Glutamatergic neuron (in vitro differentiated cells): ENCODE results near the gene PSG6. TPM values are rescaled to one million over a fixed set of nuclear protein-coding genes. Genes with fewer than 3 reads are reported as not detected.
"Not testable (repeated sequence)": the region's sequence is repeated elsewhere in the genome, so short reads cannot be mapped to it uniquely, and the experiment has no call there.

ENCODE experiments used
- DNase-seq: peaks from one replicate; pipeline ENCODE4 v3.0.0; 2022
- H3K27ac Mint-ChIP-seq: one replicate; pipeline ENCODE4 v1.8.0; 2020; ENCODE audit warnings: mild to moderate bottlenecking, mixed read lengths, inconsistent platforms; ENCODE audit not compliant: unreplicated experiment
- H3K27me3 Mint-ChIP-seq: one replicate; pipeline ENCODE4 v1.8.0; 2020; ENCODE audit warnings: mild to moderate bottlenecking, moderate library complexity, mixed read lengths, inconsistent platforms; ENCODE audit not compliant: unreplicated experiment
- H3K36me3 Mint-ChIP-seq: one replicate; pipeline ENCODE4 v1.8.0; 2020; ENCODE audit warnings: mild to moderate bottlenecking, mixed read lengths, inconsistent platforms; ENCODE audit not compliant: unreplicated experiment
- H3K4me1 Mint-ChIP-seq: one replicate; pipeline ENCODE4 v1.8.0; 2020; ENCODE audit warnings: mild to moderate bottlenecking, low read depth, mixed read lengths, inconsistent platforms; ENCODE audit not compliant: unreplicated experiment
- H3K4me3 Mint-ChIP-seq: one replicate; pipeline ENCODE4 v1.8.0; 2020; ENCODE audit warnings: mild to moderate bottlenecking, mixed read lengths, inconsistent platforms; ENCODE audit not compliant: unreplicated experiment
- H3K9me3 Mint-ChIP-seq: one replicate; pipeline ENCODE4 v1.8.0; 2020; ENCODE audit warnings: mild to moderate bottlenecking, moderate library complexity, mixed read lengths, inconsistent platforms; ENCODE audit not compliant: unreplicated experiment
- total RNA-seq: library from RNA; stranded (reverse); fragmentation: NEBNext Ultra II Directional; extraction: Animal tissue kit (Norgen Biotek cat#: 25700); gene quantifications from one replicate; pipeline ENCODE4 v1.2.1, GENCODE V29; 2021; ENCODE audit not compliant: unreplicated experiment
- TF ChIP-seq, protein P1 (sequence below): fragments of 200-600 bp; sonication (generic); IDR thresholded peaks from one replicate; pipeline ENCODE4 v1.5.0; 2021; ENCODE audit not compliant: partially characterized antibody, unreplicated experiment

Gene PSG6
- total RNA-seq, 1 donor from 2014 or later: not detected

DNA sequence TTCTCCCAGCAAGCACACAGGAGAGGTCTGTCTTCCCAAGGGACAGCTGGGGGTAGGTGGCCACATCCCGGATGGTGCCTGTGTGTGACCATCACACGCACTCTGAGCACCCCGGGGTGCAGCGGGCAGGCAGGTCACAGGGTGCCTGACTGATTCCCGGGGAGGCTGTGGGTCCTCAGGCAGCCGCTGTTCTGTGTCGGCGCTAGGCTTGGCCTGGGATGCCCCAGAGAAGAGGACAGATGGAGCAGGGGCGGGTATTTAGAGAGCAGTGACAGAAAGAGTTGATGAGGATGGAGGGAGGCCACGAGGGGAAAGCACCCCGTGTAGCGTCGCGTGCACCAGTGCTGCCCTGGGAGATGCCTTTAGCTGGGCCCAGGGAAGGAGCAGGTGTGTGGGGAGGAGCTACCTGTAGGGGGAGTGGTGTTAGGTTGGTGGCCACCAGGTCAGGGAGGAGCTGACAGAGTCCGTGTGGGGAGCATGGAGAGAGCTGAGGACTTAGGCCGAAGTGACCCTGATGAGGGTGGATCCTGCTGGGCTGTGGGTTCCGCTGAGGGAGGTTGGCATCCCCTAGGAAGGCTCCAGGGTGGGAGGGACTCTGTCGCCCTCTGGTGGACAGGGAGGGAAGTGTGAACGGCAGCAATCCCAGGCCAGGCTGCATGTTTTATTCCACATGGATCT lies 60.7 kb downstream of the PSG6 start:
- H3K27ac Mint-ChIP-seq, H3K9me3 Mint-ChIP-seq, H3K36me3 Mint-ChIP-seq, DNase-seq, H3K4me3 Mint-ChIP-seq, H3K27me3 Mint-ChIP-seq, H3K4me1 Mint-ChIP-seq: not testable (repeated sequence)
- TF ChIP-seq, protein P1, sequence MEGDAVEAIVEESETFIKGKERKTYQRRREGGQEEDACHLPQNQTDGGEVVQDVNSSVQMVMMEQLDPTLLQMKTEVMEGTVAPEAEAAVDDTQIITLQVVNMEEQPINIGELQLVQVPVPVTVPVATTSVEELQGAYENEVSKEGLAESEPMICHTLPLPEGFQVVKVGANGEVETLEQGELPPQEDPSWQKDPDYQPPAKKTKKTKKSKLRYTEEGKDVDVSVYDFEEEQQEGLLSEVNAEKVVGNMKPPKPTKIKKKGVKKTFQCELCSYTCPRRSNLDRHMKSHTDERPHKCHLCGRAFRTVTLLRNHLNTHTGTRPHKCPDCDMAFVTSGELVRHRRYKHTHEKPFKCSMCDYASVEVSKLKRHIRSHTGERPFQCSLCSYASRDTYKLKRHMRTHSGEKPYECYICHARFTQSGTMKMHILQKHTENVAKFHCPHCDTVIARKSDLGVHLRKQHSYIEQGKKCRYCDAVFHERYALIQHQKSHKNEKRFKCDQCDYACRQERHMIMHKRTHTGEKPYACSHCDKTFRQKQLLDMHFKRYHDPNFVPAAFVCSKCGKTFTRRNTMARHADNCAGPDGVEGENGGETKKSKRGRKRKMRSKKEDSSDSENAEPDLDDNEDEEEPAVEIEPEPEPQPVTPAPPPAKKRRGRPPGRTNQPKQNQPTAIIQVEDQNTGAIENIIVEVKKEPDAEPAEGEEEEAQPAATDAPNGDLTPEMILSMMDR: peak; percentile 74

DNA sequence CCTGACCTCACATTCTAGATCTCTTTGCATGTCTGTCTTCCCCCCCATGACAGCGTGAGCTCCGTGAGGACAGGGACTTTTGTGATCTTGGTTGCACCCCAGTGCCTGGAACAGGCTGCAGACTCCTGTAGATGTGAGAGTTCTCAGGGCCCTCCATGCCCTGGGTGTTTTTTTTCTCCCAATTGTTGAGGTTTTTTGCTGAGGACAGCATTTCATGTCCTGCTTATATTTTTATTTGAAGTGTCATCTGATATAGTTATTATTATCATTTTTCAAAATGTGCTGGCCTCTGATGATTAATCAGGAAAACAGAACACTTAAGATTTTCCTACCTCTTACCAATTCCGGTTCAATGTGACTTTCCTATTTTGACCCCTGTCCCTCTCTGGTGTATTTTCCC lies 62.9 kb downstream of the PSG6 start:
- peaks cover 14% of the 10 kb centered on the region for H3K27me3 Mint-ChIP-seq
- not testable (repeated sequence) for H3K4me1 Mint-ChIP-seq, H3K36me3 Mint-ChIP-seq, DNase-seq, H3K4me3 Mint-ChIP-seq, H3K9me3 Mint-ChIP-seq, H3K27ac Mint-ChIP-seq

DNA sequence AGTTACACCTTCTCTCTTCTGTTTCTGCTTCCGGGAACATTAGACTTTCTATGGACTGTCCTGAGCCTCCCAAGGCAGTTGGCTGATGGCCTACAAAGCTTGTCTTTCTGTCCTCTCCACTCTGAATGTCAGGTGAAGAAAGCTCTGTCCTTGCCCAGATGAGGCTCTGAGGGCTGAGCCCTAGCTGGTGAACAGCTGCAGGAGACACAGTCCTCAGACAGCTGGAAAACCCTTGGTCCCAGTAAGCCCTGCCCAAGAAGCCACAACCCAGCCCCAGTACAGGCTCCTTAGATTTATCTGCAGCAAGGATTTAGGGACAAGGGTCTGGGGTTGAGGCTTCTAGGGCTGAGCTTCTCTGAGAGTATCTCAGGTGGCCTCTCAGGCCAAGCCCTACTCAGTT lies 64.5 kb downstream of the PSG6 start:
- not testable (repeated sequence) for H3K27ac Mint-ChIP-seq, DNase-seq, H3K9me3 Mint-ChIP-seq, H3K4me1 Mint-ChIP-seq, H3K4me3 Mint-ChIP-seq, H3K36me3 Mint-ChIP-seq
- peaks cover 14% of the 10 kb centered on the region for H3K27me3 Mint-ChIP-seq

DNA sequence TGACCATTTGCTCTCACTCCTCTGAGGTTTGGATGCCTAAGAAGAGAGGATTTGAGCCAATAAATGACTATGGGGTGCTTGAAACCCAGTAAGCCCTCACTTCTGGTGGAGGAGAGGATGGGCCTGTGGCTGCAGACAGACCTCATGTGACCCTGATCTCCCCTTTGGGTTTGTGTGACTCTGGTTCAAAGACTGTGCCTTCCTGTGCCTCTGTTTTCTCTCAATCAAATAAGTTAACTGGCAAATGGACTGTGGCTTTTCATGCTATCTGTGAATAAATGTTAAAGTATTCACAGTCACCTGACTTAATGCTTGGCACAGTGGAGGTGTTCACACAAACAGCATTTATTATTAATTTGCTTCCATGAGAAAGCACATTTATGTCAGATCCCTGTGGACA lies 64.9 kb downstream of the PSG6 start:
- not testable (repeated sequence) for H3K4me1 Mint-ChIP-seq, H3K9me3 Mint-ChIP-seq, DNase-seq, H3K27ac Mint-ChIP-seq, H3K36me3 Mint-ChIP-seq, H3K4me3 Mint-ChIP-seq
- peaks cover 14% of the 10 kb centered on the region for H3K27me3 Mint-ChIP-seq

Other genes with a start within 250 kb of the PSG6 start
- not detected for gene PSG3, start 177.4 kb downstream of the PSG6 start, total RNA-seq
- not detected for gene PSG8, start 152.2 kb downstream of the PSG6 start, total RNA-seq
- not detected for gene PSG1, start 38.2 kb downstream of the PSG6 start, total RNA-seq
- not detected for gene PSG7, start 19.3 kb upstream of the PSG6 start, total RNA-seq
- not detected for gene PSG11, start 108.6 kb upstream of the PSG6 start, total RNA-seq
- gene PSG2, start 164.8 kb upstream of the PSG6 start, total RNA-seq: not detected